HepG2 (cell line): ENCODE results near the gene CTNNAL1. TPM values are rescaled to one million over a fixed set of nuclear protein-coding genes. Genes with fewer than 3 reads are reported as not detected.
A peak's percentile ranks its signal among the peaks of the same experiment; 100 is the strongest.

ENCODE experiments used
- BHLHE40 ChIP-seq: IDR thresholded peaks from 2 replicates; pipeline ENCODE4 v1.6.1; 2011; ENCODE audit warnings: low read length, improper control_type of control experiment
- BORCS8-MEF2B ChIP-seq: sonication (generic); formaldehyde crosslinking; IDR thresholded peaks from 2 replicates; pipeline ENCODE4 v1.8.0; 2022; ENCODE audit warnings: mild to moderate bottlenecking, missing genetic modification reagents
- CAMTA2 ChIP-seq: sonication (generic); formaldehyde crosslinking; IDR thresholded peaks from 2 replicates; pipeline ENCODE4 v1.4.0; 2020; ENCODE audit warnings: mild to moderate bottlenecking, missing genetic modification reagents, borderline replicate concordance
- CBFB ChIP-seq: sonication (generic); formaldehyde crosslinking; IDR thresholded peaks from 2 replicates; pipeline ENCODE4 v1.4.0; 2020; ENCODE audit warnings: missing genetic modification reagents
- CEBPZ ChIP-seq: IDR thresholded peaks from 2 replicates; pipeline ENCODE4 v1.6.1; 2012; ENCODE audit warnings: low read length, improper control_type of control experiment
- FOXA1 ChIP-seq, 2 experiments: fragments of 450-650 bp in 1 of 2; sonication (generic) in 1 of 2; formaldehyde crosslinking in 1 of 2; IDR thresholded peaks; 2 replicates each; pipeline versions ENCODE4 v1.4.0 to v1.6.1; 2016 to 2020; ENCODE audit warnings: missing genetic modification reagents in 1 of 2
- GMEB2 ChIP-seq: IDR thresholded peaks from 2 replicates; pipeline ENCODE4 v1.6.1; 2016; ENCODE audit warnings: missing biosample characterization, missing genetic modification reagents, low read depth
- HDAC2 ChIP-seq: sonication (generic); formaldehyde crosslinking; IDR thresholded peaks from 2 replicates; pipeline ENCODE4 v1.4.0; 2020; ENCODE audit warnings: missing genetic modification reagents
- HDAC6 ChIP-seq: fragments of 200-600 bp; sonication (generic); IDR thresholded peaks from 2 replicates; pipeline ENCODE4 v1.7.0; 2017; ENCODE audit warnings: mild to moderate bottlenecking, antibody characterized with exemption, low read length, low read depth
- HOXA5 ChIP-seq: sonication (generic); formaldehyde crosslinking; IDR thresholded peaks from 2 replicates; pipeline ENCODE4 v1.4.0; 2020; ENCODE audit warnings: missing genetic modification reagents
- MAZ ChIP-seq, 2 experiments: sonication (generic) in 1 of 2; formaldehyde crosslinking in 1 of 2; IDR thresholded peaks; 2 replicates each; pipeline versions ENCODE4 v1.5.0 to v1.6.1; 2012 to 2020; ENCODE audit warnings: low read depth in 2 of 2, mild to moderate bottlenecking in 2 of 2, borderline replicate concordance in 1 of 2, improper control_type of control experiment in 1 of 2, low read length in 1 of 2, missing genetic modification reagents in 1 of 2, moderate library complexity in 1 of 2
- NR0B2 ChIP-seq: sonication (generic); formaldehyde crosslinking; IDR thresholded peaks from 2 replicates; pipeline ENCODE4 v1.4.0; 2020; ENCODE audit warnings: mild to moderate bottlenecking, missing genetic modification reagents
- PHF20 ChIP-seq: sonication (generic); formaldehyde crosslinking; IDR thresholded peaks from 2 replicates; pipeline ENCODE4 v1.5.0; 2020; ENCODE audit warnings: mild to moderate bottlenecking, missing genetic modification reagents
- SALL1 ChIP-seq: sonication (generic); formaldehyde crosslinking; IDR thresholded peaks from 2 replicates; pipeline ENCODE4 v1.8.0; 2022; ENCODE audit warnings: mild to moderate bottlenecking, missing genetic modification reagents
- TEAD3 ChIP-seq: optimal IDR thresholded peaks from 2 replicates; pipeline ENCODE3; 2016; ENCODE audit warnings: borderline replicate concordance
- THAP8 ChIP-seq: sonication (generic); formaldehyde crosslinking; IDR thresholded peaks from 2 replicates; pipeline ENCODE4 v1.5.1; 2020; ENCODE audit warnings: missing genetic modification reagents, mild to moderate bottlenecking, borderline replicate concordance
- ZFP36 ChIP-seq: fragments of 150-350 bp; IDR thresholded peaks from 2 replicates; pipeline ENCODE4 v1.6.1; 2018; ENCODE audit warnings: borderline replicate concordance, low read length, low read depth; ENCODE audit not compliant: partially characterized antibody
- ZHX1 ChIP-seq: sonication (generic); formaldehyde crosslinking; IDR thresholded peaks from 2 replicates; pipeline ENCODE4 v1.8.1; 2022; ENCODE audit warnings: low read depth, mild to moderate bottlenecking, missing genetic modification reagents
- ZNF225 ChIP-seq: sonication (generic); formaldehyde crosslinking; IDR thresholded peaks from 2 replicates; pipeline ENCODE4 v1.4.0; 2020; ENCODE audit warnings: mild to moderate bottlenecking, missing genetic modification reagents
- ZNF431 ChIP-seq: sonication (generic); formaldehyde crosslinking; IDR thresholded peaks from 2 replicates; pipeline ENCODE4 v1.9.0; 2022; ENCODE audit warnings: missing genetic modification reagents, low read depth, mild to moderate bottlenecking, borderline replicate concordance
- ZNF652 ChIP-seq: IDR thresholded peaks from 2 replicates; pipeline ENCODE4 v1.6.1; 2016; ENCODE audit warnings: low read depth, borderline replicate concordance
- polyA plus RNA-seq, 8 experiments: library from polyadenylated mRNA; depleted of rRNA in 3 of 8; stranded (reverse) in 7 of 8; unstranded in 1 of 8; fragments of >200 nt; fragmentation: Illumina TruSeq in 4 of 8; extraction: Trizol in 4 of 8; gene quantifications; 2 replicates each; pipeline versions ENCODE4 v1.2.1 to v1.2.3, GENCODE V29; 2011 to 2016; ENCODE audit warnings: low read depth in 4 of 8, missing spikeins in 1 of 8, mixed read lengths in 1 of 8; ENCODE audit not compliant: insufficient read depth in 1 of 8
- total RNA-seq, 5 experiments: library from RNA; depleted of rRNA; stranded (reverse); fragments of >200 nt; fragmentation: Illumina TruSeq; extraction: Trizol; gene quantifications; 2 replicates each; pipeline ENCODE4 v1.2.3, GENCODE V29; 2016; ENCODE audit warnings: low read depth in 1 of 5

The CTNNAL1 gene
- total and polyA plus RNA-seq, 2 of the 13 experiments (the other 11 are each of a cell fraction or from before 2014, with no cell fraction given): 32.0 to 162 TPM

GRCh38 chr9:108934323-108934893 is 78.9 kb downstream of the CTNNAL1 start, which contains the start of gene ABITRAM (continued):
- TF ChIP-seq CEBPZ (no peak), PHF20 (peak; percentile 83; the same call in 1 of the 2 replicates), ZHX1 (CRISPR knock-in tag) (no peak), ZNF431 (no peak), HOXA5 (CRISPR knock-in tag) (no peak), HDAC6 (no peak), GMEB2 (CRISPR knock-in tag) (no peak), ZFP36 (no peak), CAMTA2 (CRISPR knock-in tag) (peak; percentile 75; the same call in 1 of the 2 replicates), TEAD3 (CRISPR knock-in tag) (peak; percentile 17), MAZ (IDR thresholded peaks at IDR 0.05; ENCODE audit: borderline replicate concordance, low read depth, low read length) (peak; percentile 62), MAZ (CRISPR knock-in tag; IDR thresholded peaks at IDR 0.05; ENCODE audit: low read depth) (peak; percentile 61), FOXA1 (IDR thresholded peaks at IDR 0.05) (no peak), FOXA1 (CRISPR knock-in tag; IDR thresholded peaks at IDR 0.05) (peak; percentile 41; the same call in 1 of the 2 replicates), HDAC2 (CRISPR knock-in tag) (peak; percentile 40), CBFB (CRISPR knock-in tag) (no peak), THAP8 (CRISPR knock-in tag) (no peak), BORCS8-MEF2B (CRISPR knock-in tag) (no peak), BHLHE40 (no peak), ZNF652 (CRISPR knock-in tag) (no peak), ZNF225 (CRISPR knock-in tag) (no peak), SALL1 (CRISPR knock-in tag) (peak; percentile 60; the same call in 1 of the 2 replicates), NR0B2 (CRISPR knock-in tag) (peak; percentile 75; the same call in 1 of the 2 replicates)
